SIG-M5 (cell line): Measurements from ENCODE around the gene KCNT2.
A peak's percentile ranks its signal among the peaks of the same experiment; 100 is the strongest.
"Not testable (repeated sequence)": the region's sequence is repeated elsewhere in the genome, so short reads cannot be mapped to it uniquely, and the experiment has no call there.

ENCODE experiments used
- DNase-seq: peaks from one replicate; lab custom pipeline; 2025; lab: John Stamatoyannopoulos, UW

The KCNT2 gene

DNA sequence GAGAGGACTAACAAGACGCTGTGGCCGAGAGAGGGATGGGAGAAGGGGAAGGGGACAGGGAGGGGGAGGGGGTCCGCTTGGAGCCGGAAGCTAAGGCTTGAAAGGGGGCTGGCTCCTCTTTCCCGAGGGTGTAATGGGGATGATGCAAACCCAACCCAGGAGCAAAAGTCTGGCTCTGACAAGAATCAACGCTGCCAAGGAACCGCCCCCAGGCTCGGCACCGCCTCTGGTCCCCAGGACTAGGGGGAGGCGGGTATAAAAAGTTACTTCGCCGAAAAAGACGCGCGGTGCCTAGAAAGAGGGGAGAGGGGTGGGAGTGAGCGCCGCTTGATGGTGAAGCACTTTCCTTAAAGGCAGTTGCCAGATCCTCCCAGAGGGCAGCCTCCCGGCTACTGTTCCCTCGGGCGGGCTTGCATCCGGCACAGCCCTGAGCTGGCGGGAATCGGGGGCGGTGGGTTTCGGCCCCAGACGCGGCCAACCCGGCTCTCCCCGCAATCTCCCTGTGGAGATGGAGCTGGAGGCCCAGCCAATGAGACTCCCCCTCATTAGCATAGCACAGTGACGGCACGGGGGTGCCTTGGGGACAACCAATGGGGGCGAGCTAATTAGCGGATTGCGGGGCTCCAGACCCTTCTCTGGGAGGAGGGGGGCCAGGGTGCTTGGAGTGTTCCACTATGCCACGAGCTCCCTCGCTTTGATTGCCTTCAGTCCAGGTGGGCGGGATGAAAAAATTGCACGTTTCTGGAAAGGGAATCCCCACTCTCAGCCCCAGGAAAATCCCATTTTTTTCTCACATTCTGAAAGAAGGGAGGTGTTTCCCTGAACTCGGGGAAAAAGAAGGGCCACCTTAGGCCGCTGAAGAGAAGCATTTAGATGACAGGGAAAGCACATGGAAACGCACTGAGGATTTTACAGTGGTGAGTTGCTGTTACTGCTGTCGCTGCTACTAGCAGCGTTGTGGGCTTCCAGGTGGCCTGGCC is at the start of gene KCNT2:
Gene KCNT2 (minus strand): TSS at position 51 of the 980 bp plus-strand sequence. CDS start 131 bp downstream, outside the sequence.
- no peak for DNase-seq

DNA sequence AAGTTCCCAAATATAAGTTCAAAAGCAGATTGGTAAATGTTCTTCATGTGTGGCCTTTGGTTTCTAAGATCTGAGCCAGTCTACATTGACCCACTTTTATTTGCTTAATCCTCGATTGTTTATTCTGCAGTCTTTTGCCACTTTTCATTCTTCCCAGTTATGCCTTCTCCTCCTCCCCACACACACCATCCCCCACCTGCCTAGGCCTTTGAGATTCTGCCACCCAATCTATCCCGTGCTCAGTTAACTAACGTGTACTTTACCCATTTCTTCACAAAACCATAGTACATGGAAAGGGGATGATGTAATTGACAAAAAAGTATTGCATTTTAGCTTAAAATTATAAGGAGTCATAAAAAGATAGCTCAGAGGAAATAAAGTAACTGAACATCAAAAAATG is 47.3 kb upstream of the KCNT2 start:
- DNase-seq: no peak

DNA sequence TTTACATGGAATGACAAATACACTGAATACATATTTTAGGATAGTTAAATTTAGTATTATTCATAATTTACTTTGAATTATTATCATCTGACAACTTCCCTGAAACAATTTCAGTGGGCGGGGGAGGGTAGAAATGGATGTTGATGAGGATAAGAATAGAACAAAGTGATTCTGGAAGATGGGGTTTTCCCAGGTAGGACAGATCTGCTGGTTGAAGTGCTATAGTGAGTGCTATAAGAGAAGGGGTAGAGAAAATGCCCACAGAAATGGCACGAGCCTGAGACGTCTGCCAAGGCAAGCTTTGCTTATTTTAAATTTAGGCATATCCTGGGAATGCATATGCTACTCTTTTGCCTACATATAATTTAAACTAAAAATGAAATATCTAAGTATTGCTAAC is 46.8 kb upstream of the KCNT2 start:
- DNase-seq: no peak

DNA sequence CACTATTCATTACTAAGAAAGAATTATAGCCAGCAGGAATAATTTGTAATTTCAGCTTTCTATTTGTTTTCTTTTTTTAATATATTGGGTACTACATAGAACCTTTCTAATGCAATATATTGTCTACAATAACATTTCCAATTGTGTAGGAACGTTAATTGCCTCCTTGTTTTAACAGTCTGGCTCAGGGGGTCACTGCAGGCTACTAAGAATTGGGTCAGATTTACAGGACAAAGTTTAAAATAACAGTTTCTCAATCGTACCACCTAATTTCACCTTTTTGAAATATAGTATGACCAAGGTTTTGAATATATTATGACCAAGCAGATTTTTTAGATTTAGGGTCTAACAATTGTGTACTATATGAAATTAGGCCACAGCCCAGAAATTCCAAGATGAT is 46.0 kb upstream of the KCNT2 start:
- no peak for DNase-seq

DNA sequence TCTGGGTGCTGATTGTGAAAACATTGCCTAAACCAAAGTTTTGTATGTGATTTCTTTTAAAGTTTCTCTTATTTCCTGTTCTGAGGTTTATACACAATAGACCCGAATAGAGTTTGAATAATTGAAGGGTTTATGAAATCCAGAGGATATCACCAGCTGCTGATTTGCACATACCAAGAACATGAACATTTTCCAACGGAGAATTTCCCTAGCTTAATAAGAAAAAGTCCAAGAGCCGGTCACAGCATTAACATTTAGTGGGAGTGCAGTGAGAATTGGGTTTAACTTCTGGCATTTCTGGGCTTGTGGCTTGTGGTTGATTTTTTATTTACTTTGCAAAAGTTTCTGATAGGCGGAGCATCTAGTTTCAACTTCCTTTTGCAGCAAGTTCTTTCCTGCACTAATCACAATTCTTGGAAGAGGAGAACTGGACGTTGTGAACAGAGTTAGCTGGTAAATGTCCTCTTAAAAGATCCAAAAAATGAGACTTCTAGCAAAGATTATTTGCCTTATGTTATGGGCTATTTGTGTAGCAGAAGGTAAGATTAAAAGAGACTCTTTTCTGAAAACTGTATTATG is 43.5 kb upstream of the KCNT2 start, which contains the start of gene CFH:
Gene CFH (plus strand): TSS at position 407 of the 579 bp plus-strand sequence. CDS start 75 bp downstream, at position 482.
- DNase-seq: peak; percentile 37

DNA sequence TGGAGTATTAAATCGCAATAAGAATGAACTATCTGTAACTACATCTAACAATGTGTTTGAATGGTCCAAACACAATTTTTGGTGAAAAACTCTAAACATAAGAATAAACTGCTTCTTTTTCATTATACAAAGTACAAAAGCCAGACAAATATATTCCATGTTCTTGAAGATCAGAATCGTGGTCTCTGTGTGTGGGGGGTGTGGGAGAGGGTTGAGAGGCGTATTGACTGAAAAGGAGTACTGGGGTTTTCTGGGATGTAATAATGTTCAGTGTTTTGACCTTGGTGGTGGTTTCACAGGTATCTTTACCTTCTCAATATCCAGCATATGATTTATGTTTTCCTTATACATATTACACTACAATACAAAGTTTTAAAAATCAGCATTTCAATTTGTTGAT is 42.8 kb upstream of the KCNT2 start:
- no peak for DNase-seq

DNA sequence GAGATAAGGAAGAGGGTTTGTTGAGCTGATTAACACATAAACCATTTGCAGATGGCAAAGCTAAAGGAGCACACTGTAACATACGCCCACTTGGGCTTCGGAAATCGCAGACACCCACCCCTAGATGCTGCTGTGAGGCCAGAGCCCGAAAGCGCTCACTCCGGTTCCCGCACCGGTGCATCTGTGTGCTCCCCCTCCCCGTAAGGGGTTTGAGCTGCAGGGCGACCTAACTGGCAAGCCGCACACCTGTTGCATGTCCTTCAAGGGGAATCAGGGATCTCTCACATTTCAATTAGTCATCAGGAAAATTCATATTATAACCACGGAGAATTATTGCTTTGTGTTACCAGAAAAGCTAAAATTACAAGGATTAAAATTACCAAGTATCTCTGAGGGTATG is 42.2 kb upstream of the KCNT2 start:
- DNase-seq: no peak

DNA sequence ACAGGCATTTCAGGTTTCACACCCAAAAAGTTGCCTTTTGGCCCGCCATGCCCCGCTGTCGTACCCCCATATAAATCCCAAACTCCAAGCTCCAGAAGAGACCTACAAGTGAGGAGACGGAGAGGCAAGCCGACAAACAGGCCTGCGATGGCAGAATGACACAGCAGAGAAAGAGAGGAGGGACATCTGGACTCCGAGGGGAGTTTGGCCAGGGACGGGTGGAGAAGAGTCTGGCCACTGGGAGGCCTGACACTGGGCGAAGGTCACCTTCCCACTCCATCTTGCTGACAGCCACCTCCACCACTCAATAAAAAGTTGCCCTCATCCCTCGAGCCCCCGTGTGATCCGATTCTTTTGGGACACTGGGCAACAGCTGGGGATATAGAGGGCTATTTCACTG is 41.8 kb upstream of the KCNT2 start:
- no peak for DNase-seq

DNA sequence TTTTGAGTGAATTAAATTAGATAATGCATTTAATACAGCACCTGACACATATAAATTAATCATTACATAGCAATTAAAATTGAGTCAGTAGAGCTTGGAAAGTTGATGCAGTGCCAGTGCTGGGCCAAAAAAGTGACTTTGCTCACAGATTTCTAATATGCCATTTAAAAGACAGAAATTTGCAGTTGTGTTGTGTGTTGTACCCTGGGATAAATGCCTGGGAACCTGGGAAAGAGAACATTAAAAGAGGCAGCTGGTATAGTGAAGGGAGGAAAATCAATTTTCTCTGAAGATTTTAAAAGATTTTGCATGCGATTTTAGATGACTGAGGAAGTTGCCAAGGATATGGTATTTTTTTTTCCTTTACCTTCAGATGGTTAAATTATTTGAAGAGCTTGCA is 32.7 kb upstream of the KCNT2 start:
- no peak for DNase-seq

DNA sequence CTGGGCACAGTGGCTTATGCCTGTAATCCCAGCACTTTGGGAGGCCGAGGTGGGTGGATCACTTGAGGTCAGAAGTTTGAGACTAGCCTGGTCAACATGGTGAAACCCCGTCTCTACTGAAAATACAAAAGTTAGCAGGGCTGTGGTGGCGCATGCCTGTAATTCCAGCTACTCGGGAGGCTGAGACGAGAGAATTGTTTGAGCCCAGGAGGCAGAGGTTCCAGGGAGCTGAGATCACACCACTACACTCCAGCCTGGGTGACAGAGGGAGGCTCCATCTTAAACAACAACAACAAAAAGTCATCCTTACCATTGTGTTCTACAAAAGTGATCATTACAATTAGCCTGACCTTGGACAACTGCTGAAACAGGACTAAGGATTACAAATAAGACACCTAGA is 31.1 kb upstream of the KCNT2 start:
- not testable (repeated sequence) for DNase-seq

DNA sequence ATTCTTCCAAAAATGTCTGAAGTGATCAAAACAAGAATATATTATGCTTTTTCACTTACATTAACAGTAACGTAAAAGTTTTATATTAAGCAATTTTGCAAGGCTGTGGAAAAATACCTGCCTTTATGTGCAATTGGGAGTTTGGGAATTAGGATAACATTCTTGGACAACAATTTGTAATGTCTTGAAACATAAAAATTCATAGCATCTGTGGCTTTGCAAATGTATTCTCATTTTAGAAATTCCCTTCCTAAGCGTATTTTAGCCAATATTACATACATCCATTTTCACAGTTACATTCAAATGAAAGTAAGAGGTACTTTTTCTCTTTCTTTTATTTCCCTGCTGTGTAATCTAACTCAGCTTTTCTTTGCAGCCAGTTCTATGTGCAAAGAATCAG is 30.2 kb upstream of the KCNT2 start:
- DNase-seq: no peak

DNA sequence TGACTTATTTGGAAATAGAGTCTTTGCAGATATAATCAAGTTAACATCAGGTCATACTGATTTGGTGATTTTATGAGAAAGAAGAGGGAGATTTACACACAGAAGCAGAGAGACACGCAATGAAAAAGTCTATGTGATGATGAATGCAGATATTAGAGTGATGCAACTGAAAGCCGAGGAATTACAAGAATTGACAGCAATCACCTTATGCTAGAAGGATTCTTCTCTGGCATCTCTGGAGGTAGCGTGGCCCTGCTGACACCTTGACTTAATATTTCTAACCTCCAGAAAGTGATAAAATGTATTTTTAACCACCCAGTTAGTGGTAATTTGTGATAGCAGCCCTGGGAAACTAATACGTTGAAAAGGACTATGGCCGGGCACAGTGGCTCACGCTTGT is 29.4 kb upstream of the KCNT2 start:
- no peak for DNase-seq

DNA sequence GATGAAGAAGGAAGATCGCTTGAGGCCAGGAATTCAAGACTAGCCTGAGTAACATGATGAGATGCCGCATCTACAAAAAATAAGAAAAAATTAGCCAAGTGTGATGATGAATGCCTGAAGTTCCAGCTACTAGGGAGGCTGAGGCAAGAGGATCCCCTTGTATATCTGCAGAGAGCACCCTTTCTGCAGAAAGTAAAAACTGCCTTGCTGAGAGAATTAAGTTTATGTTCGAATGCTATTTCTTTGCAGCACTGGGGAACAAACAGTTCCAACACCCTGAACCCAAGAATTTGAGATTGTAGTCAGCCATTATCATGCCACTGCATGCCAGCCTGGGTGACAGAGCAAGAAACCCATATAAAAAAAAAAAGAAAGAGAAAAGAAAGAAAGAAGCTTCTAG is 20.6 kb upstream of the KCNT2 start:
- no peak for DNase-seq

DNA sequence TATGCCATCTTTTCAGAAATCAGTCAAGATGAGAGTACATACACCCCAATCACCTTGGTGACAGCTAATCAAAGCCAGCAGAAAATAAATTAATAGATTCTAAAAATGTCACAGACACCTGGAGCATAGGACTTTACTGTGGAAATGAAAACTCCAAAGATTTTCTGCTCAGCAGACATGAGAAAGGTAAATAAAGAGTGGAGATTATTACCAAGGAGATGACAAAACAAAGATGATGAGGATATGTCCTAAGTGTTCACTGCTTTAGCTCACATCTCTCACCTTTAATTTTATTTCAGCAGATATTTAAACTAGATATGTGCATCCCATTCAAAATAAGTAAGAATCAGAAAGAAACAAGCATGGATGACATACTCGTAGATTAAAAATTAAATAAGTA is 14.8 kb upstream of the KCNT2 start:
- no peak for DNase-seq

DNA sequence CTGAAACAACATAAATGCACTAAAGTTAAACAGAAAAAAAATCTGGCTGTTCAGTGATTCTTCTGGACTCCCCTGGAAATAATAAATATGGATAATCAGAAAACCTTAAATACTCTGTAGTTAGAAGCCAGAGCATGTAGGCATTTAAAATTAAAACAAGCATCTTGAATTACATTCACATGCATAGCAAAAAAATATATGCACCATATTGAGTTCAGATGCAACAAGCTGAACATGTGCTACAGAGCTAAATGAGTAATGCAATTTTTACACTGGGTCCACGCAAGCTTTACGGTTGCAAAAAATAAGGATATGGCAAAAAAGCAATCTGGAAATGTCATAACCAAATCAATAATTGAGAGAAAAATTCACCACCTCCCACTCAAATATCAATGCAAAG is 11.5 kb upstream of the KCNT2 start:
- no peak for DNase-seq

DNA sequence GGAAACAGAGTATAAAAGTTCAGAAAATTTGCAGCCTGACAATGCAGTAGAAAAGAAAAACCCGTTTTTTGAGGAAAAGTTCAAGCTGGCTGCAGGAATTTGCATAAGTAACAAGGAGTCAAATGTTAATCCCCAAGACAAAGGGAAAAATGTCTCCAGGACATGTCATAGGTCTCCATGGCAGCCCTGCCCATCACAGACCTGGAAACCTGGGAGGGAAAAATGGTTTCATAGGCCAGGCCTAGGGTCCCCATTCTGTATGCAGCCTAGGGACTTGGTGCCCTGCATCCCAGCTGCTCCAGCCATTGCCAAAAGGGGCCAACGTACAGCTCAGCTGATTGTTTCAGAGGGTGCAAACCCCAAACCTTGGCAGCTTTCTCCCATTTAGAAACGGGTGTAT is 3.6 kb upstream of the KCNT2 start:
- no peak for DNase-seq

DNA sequence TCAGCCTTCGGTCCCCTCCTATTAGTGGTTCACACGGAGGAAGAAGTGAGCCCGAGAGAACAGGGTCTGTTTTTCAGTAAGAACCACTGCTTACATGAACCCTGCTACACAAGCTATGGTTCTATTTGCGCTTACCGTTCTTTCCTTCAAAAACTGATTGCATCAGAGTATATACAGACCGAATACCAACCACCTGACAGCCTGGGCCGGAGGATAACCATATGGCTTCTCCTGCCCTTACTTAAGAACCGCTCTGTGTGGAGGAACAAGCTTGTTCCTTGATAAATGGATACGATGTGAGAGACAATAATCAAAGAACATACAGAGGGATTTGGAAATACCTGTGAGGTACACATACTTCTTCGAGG is 1.1 kb upstream of the KCNT2 start:
- DNase-seq: no peak

DNA sequence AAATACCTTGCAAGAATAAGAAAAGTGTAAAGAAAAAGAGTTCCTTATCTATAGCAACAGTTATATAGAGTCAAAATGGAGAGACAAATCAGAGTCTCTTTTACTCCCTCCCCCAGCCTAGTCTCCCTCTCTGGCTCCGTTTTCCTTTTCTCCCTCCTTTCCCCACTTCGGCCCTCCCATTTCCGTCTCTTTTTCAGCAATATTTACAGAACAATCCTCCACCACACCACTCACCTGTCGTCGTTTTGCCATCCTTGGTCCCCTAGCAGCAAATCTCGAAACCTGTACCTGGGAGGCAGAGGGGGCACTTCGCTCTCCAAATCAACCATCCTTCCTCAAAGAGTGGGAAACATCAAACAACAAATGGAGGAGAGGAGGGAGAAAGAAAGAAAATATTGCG is 259 bp downstream of the KCNT2 start:
- DNase-seq: no peak

DNA sequence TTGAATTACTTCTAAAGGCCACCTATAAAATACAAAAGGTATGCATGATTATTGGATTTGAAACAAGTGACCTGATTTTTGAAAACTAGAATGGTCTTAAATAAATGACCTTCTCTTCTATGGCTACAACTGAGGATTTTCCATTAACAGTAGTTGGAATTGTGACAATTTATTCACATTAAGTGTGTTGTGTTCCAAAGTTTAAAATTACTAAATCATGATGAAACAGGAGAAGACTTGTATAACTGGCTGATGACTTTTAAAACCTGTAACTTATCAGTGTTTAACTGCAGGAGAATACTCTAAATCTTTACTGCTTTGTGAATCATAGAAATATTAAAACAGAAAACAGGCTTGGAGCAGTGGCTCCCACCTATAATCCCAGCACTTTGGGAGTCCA is 4.6 kb downstream of the KCNT2 start:
- DNase-seq: no peak

DNA sequence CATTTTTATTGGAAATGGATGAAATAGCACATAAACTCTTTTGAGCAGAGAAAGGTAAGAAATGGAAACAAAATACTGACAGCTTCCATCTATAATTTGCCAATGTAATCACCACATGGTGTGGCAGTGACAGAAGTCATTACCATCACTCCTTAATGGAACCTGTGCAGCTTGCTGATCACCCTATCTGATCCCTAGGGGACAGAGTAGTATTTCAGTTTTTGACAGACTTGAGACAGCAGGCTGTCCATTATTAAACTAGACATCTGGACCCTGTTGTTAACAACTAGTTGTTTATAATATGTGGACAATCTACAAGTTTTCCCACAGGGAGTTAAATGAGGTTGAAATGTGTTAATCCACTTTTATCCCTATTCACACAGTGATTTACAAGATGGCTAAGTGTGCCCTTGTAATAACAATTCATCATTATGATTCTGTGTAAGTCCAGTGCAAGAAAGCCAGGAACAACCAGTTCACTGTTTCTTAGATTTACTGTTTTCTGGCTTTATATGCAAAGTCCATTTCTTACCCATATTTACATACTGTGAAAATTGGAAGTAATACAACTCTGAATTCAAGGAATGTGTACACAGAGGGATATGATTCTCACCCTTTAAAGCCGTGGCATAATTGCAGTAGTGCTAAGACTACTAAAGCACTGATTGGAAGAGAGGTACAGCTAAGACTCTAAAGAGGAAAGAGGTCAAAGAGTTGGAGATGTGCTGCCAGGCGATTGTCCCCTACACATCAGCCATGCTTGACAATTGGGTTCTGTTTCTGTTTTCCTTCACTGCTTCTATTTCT is 9.1 kb downstream of the KCNT2 start:
- DNase-seq: no peak

DNA sequence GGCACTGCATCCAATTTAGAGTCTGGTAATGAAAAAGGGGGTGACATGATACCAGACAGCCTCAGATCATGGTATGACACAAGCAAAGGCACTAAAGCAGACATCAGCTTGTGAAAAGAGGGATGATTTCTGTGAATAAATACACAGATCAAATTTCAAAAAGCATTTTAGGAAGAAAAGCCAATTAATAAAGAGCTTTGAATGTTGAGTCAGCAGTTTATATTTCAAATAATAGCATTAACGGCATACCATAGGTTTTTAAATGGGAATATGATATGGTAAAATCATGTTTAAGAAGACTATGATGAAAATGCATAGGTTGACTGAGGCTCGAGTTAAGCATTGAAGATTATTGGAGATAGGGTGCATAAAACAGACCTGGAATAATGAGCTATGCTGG is 13.5 kb downstream of the KCNT2 start:
- DNase-seq: no peak

DNA sequence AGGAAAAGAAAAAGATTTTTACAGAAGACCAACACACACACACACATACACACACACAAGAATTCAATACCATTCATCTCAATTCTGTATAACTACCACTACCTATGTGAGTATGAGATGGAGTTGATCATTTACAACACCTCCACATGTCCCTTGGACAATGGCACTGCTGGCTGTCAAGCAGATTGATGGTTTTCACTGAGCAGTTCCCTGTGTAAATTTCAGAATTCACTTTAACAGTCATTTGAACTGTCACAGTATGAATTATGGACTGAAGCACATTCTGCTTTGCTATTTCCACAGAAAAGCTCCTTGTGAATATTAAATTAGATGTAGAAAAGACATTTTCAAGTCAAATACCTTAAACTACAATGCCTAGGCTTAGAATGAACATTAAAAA is 14.3 kb downstream of the KCNT2 start:
- DNase-seq: no peak

DNA sequence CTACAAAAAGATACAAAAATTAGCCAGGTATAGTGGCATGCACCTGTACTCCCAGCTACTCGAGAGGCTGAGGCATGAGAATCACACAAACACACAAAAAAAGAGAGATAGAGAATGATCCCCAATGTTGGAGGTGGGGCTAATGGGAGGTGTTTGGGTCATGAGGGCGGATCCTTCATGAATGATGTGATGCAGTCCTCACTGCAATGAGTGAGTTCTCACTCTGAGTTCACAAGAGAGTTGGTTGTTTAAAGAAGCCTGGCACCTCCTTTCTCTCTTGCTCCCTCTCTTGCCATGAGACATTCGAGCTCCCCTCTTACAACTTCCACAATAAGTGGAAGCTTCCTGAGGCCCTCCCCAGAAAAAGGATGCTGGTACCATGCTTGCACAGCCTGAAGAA is 17.3 kb downstream of the KCNT2 start:
- DNase-seq: no peak
